A549 (cell line): ENCODE results near the gene POMGNT2.

ENCODE experiments used
- CEBPB ChIP-seq, 2 experiments: fragments of >200 bp in 1 of 2; sonication (Bioruptor Twin) in 1 of 2; formaldehyde crosslinking in 1 of 2; IDR thresholded peaks; 2 replicates each; pipeline ENCODE4 v1.6.1; 2012 to 2016
- HOXB13 ChIP-seq: fragments of 250-450 bp; sonication (Bioruptor Pico); IDR thresholded peaks from 2 replicates; pipeline ENCODE4 v1.5.0; 2020; ENCODE audit warnings: low read depth, mild to moderate bottlenecking, moderate library complexity
- KDM1A ChIP-seq: fragments of 200-600 bp; sonication (generic); IDR thresholded peaks from 2 replicates; pipeline ENCODE4 v1.6.1; 2016; ENCODE audit warnings: low read depth, mild to moderate bottlenecking
- KDM5A ChIP-seq: fragments of 200-600 bp; sonication (generic); IDR thresholded peaks from 2 replicates; pipeline ENCODE4 v1.6.1; 2016; ENCODE audit warnings: antibody characterized with exemption, mild to moderate bottlenecking
- POLR2A ChIP-seq: IDR thresholded peaks from 2 replicates; pipeline ENCODE4 v1.6.1; 2012; ENCODE audit warnings: mild to moderate bottlenecking, low read length
- RARB ChIP-seq: fragments of 250-450 bp; sonication (Bioruptor Pico); IDR thresholded peaks from 2 replicates; pipeline ENCODE4 v1.8.0; 2021; ENCODE audit warnings: mild to moderate bottlenecking, moderate library complexity
- RCOR1 ChIP-seq: fragments of 150-350 bp; IDR thresholded peaks from 2 replicates; pipeline ENCODE4 v1.6.1; 2014; ENCODE audit warnings: antibody characterized with exemption, low read length, low read depth
- TP53 ChIP-seq: fragments of 250-450 bp; sonication (Bioruptor Pico); IDR thresholded peaks from 2 replicates; pipeline ENCODE4 v1.5.0; 2021; ENCODE audit warnings: mild to moderate bottlenecking, moderate library complexity
- TF ChIP-seq, protein P1 (sequence below): fragments of 200-600 bp; sonication (generic); IDR thresholded peaks from 2 replicates; pipeline ENCODE4 v1.6.1; 2016; ENCODE audit warnings: antibody characterized with exemption, mild to moderate bottlenecking, moderate library complexity

DNA sequence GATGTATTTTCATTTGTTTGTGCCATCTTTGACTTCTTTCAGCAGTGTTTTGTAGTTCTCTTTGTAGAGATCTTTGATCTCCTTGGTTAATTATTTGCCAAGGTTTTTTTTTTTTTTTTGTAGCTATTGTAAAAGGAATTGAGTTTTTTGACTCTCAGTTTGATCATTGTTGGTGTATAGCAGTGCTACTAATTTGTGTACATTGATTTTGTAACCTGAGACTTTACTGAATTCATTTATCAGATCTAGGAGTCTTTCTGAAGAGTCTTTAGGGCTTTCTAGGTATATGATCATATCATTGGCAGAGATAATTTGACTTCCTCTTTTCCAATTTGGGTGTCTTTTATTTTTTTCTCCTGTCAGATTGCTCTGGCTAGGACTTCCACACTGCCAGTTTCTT, 42.2 kb upstream of the POMGNT2 start:
- TF ChIP-seq POLR2A (no peak), CEBPB (IDR thresholded peaks at IDR 0.05) (no peak), RARB (CRISPR knock-in tag) (no peak), TP53 (no peak), KDM5A (no peak), HOXB13 (CRISPR knock-in tag) (no peak), KDM1A (no peak), RCOR1 (no peak)
- TF ChIP-seq, protein P1, sequence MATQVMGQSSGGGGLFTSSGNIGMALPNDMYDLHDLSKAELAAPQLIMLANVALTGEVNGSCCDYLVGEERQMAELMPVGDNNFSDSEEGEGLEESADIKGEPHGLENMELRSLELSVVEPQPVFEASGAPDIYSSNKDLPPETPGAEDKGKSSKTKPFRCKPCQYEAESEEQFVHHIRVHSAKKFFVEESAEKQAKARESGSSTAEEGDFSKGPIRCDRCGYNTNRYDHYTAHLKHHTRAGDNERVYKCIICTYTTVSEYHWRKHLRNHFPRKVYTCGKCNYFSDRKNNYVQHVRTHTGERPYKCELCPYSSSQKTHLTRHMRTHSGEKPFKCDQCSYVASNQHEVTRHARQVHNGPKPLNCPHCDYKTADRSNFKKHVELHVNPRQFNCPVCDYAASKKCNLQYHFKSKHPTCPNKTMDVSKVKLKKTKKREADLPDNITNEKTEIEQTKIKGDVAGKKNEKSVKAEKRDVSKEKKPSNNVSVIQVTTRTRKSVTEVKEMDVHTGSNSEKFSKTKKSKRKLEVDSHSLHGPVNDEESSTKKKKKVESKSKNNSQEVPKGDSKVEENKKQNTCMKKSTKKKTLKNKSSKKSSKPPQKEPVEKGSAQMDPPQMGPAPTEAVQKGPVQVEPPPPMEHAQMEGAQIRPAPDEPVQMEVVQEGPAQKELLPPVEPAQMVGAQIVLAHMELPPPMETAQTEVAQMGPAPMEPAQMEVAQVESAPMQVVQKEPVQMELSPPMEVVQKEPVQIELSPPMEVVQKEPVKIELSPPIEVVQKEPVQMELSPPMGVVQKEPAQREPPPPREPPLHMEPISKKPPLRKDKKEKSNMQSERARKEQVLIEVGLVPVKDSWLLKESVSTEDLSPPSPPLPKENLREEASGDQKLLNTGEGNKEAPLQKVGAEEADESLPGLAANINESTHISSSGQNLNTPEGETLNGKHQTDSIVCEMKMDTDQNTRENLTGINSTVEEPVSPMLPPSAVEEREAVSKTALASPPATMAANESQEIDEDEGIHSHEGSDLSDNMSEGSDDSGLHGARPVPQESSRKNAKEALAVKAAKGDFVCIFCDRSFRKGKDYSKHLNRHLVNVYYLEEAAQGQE = no peak
